HG03097 (cell line): ENCODE results near the gene ZNF534.
"Not testable (repeated sequence)": the region's sequence is repeated elsewhere in the genome, so short reads cannot be mapped to it uniquely, and the experiment has no call there.

Experiments used
- ATAC-seq: cut with Tn5 transposase; IDR thresholded peaks from one replicate; pipeline ENCODE4 v1.9.1; 2021; ENCODE audit not compliant: unreplicated experiment, low FRiP score

The ZNF534 gene

DNA sequence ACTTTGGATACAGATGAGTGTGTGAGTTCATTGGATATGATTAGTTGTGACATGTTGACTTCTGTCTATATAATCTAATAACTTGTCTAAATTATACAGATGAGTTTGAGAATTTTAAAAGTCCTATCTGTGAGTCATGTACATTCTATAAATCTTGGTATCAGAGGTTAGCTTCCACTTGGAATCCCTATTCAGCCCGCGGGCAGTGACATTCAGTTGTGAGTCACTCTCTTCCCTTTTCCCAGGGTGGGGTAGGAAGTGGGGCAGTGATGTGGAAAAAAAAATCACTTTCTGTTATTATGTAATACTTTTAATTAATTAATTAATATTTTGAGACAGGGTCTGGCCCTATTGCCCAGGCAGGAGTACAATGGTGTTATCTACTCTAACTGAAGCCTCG is 65.6 kb downstream of the ZNF534 start:
- ATAC-seq, result no peak

DNA sequence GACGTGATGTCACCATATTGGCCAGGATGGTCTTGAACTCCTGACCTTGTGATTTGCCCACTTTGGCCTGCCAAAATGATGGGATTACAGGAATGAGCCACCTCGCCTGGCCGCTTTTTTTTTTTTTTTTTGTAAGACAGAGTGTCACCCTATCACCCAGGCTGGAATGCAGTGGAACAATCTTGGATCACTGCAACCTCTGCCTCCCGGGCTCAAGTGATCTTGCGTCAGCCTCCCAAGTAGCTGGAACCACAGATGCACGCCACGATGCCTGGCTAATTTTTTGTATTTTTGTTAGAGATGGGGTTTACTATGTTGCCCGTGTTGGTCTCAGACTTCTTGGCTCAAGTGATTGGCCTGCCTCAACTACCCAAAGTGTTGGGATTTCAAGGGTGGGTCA is 69.6 kb downstream of the ZNF534 start:
- no peak for ATAC-seq

DNA sequence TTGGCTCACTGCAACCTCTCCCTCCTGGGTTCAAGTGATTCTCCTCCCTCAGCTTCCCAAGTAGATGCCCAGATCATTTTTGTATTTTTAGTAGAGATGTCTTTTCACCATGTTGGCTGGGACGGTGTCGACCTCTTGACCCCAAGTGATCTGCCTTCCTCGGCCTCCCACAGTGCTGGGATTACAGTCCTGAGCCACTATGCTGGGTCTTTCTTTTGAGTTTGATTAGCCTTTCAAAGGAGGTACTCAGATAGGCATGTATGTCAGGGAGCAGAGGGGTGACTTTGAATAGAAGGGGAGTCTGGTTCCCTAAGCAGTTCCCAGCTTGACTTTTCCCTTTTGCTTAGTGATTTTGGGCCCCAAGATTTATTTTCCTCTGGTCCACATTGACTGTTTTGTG is 71.5 kb downstream of the ZNF534 start:
- not testable (repeated sequence) for ATAC-seq

DNA sequence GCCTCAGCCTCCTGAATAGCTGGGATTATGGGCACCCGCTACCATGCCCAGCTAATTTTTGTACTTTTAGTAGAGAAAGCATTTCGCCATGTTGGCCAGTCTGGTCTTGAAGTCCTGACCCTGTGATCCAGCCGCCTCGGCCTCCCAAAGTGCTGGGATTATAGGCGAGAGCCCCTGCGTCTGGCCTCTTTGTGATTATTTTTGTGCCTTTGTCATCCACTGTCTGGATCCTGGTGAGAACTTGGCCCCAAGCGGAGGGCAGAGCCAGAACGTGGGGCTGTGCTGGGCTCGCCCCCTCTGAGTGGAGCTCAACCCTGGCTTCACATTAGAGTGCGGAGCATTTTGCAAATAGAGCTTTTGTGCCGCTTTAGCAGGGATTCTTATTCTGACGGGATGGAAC is 72.0 kb downstream of the ZNF534 start:
- ATAC-seq, result not testable (repeated sequence)
